Endothelial cell of umbilical vein (primary cell): ENCODE results near the gene GPANK1. TPM values are rescaled to one million over a fixed set of nuclear protein-coding genes. Genes with fewer than 3 reads are reported as not detected.

Source experiments
- BruUV-seq: library from RNA; stranded (reverse); fragments of 400-500 nt; replicated peaks from 2 replicates; lab custom pipeline; 2021; lab: Mats Ljungman, UMichigan
- CTCF ChIA-PET: fragments of 300-600, 350-600 bp; sonication (Branson Sonifier 250); formaldehyde crosslinking; loops from one replicate; lab custom pipeline; 2021; ENCODE audit warnings: antibody characterized with exemption, inconsistent platforms; lab: Charles Lee
- POLR2A ChIA-PET: fragments of 300-600, 350-600 bp; sonication (Branson Sonifier 250); formaldehyde crosslinking; loops from one replicate; lab custom pipeline; 2021; ENCODE audit warnings: antibody characterized with exemption, inconsistent platforms; lab: Charles Lee
- DNase-seq: peaks from one replicate; pipeline ENCODE4 v3.0.0-alpha.2; 2011; ENCODE audit warnings: low read depth, low spot score
- FAIRE-seq: peaks from 2 replicates; lab custom pipeline; 2011; peaks lifted over from hg19 to GRCh38; lab: Jason Lieb, UNC
- H2AFZ ChIP-seq: 2 replicates; pipeline ENCODE4 v1.6.0; 2012; ENCODE audit warnings: low read depth, low read length, control low read depth, inconsistent platforms
- H3K27ac ChIP-seq: 2 replicates; pipeline ENCODE4 v1.5.1; 2011; ENCODE audit warnings: low read depth, mild to moderate bottlenecking, control low read depth, low read length, moderate library complexity; ENCODE audit not compliant: insufficient read depth
- H3K27me3 ChIP-seq, 2 experiments: 2 replicates each; pipeline versions ENCODE4 v1.6.0 to v1.6.1; 2011; ENCODE audit warnings: low read length in 2 of 2, mixed read lengths in 1 of 2; ENCODE audit not compliant: control insufficient read depth in 2 of 2, insufficient read depth in 2 of 2
- H3K36me3 ChIP-seq, 2 experiments: 2 replicates in 1 of 2; 3 replicates in 1 of 2; pipeline ENCODE4 v1.5.1; 2011; ENCODE audit warnings: low read length in 2 of 2, mild to moderate bottlenecking in 1 of 2, moderate library complexity in 1 of 2; ENCODE audit not compliant: control insufficient read depth in 2 of 2, insufficient read depth in 2 of 2; ENCODE audit errors: extremely low read depth in 1 of 2
- H3K4me1 ChIP-seq: 3 replicates; pipeline ENCODE4 v1.5.1; 2011; ENCODE audit warnings: mild to moderate bottlenecking, low read length; ENCODE audit not compliant: control insufficient read depth, insufficient read depth; ENCODE audit errors: extremely low read depth
- H3K4me2 ChIP-seq: 2 replicates; pipeline ENCODE4 v1.6.1; 2011; ENCODE audit warnings: low read length, control low read depth, mixed read lengths; ENCODE audit not compliant: insufficient read depth
- H3K4me3 ChIP-seq, 3 experiments: fragments of 200-600 bp in 1 of 3; sonication (generic), shearing (Covaris generic) in 1 of 3; replicated peaks in 1 of 3; 2 replicates each; pipeline ENCODE4 v1.5.1; 2011 to 2016; ENCODE audit warnings: control low read depth in 3 of 3, low read length in 3 of 3, mild to moderate bottlenecking in 2 of 3, inconsistent platforms in 1 of 3, low read depth in 1 of 3, moderate library complexity in 1 of 3; ENCODE audit not compliant: insufficient read depth in 1 of 3
- H3K79me2 ChIP-seq: 2 replicates; pipeline ENCODE4 v1.6.0; 2012; ENCODE audit warnings: low read length, inconsistent platforms; ENCODE audit not compliant: control insufficient read depth, insufficient read depth
- H3K9ac ChIP-seq: replicated peaks from 2 replicates; pipeline ENCODE3; 2011; ENCODE audit warnings: low read length, control low read depth; ENCODE audit not compliant: insufficient read depth; ENCODE audit errors: extremely low read depth
- H3K9me1 ChIP-seq: replicated peaks from 3 replicates; pipeline ENCODE4 v1.6.0; 2011; ENCODE audit warnings: mild to moderate bottlenecking, low read length; ENCODE audit not compliant: control insufficient read depth, insufficient read depth; ENCODE audit errors: extremely low read depth
- H3K9me3 ChIP-seq: replicated peaks from 2 replicates; pipeline ENCODE4 v1.5.1; 2012; ENCODE audit warnings: low read length, inconsistent platforms; ENCODE audit not compliant: control insufficient read depth, insufficient read depth
- H4K20me1 ChIP-seq: replicated peaks from 2 replicates; pipeline ENCODE3; 2011; ENCODE audit warnings: mild to moderate bottlenecking, low read length; ENCODE audit not compliant: control insufficient read depth, insufficient read depth; ENCODE audit errors: extremely low read depth
- CTCF ChIP-seq, 2 donors: IDR thresholded peaks; 1 replicate in 1 of 2; 2 replicates in 1 of 2; pipeline ENCODE4 v1.5.1; 2011; ENCODE audit warnings: low read length in 2 of 2, mild to moderate bottlenecking in 2 of 2, moderate library complexity in 2 of 2, control low read depth in 1 of 2, inconsistent platforms in 1 of 2, low read depth in 1 of 2; ENCODE audit not compliant: insufficient read depth in 1 of 2; ENCODE audit errors: extremely low read depth in 1 of 2
- FOS ChIP-seq: IDR thresholded peaks from 2 replicates; pipeline ENCODE4 v1.6.1; 2011; ENCODE audit warnings: mild to moderate bottlenecking, low read length, moderate library complexity, borderline replicate concordance; ENCODE audit not compliant: insufficient read depth
- GATA2 ChIP-seq: IDR thresholded peaks from 2 replicates; pipeline ENCODE4 v1.7.0; 2011; ENCODE audit warnings: low read depth, mild to moderate bottlenecking, moderate library complexity, mixed read lengths, low read length; ENCODE audit not compliant: insufficient read length, insufficient read depth
- JUN ChIP-seq: IDR thresholded peaks from 2 replicates; pipeline ENCODE4 v1.6.1; 2011; ENCODE audit warnings: borderline replicate concordance, low read depth; ENCODE audit not compliant: insufficient read length, insufficient read depth
- POLR2AphosphoS5 ChIP-seq: IDR thresholded peaks from 2 replicates; pipeline ENCODE4 v1.6.1; 2012; ENCODE audit warnings: low read depth, mild to moderate bottlenecking, control low read depth, low read length, moderate library complexity; ENCODE audit not compliant: insufficient read depth
- dilution Hi-C: fragments of 300-500 bp; cut with MboI; formaldehyde crosslinking; loops from one replicate; pipeline ENCODE4 v1.15.0; 2019; ENCODE audit warnings: low sequenced_read_pairs; ENCODE audit not compliant: extremely low pct_ligation_motif_present
- intact Hi-C: fragments of 100-400 bp; cut with micrococcal nuclease; formaldehyde crosslinking; loops from one replicate; pipeline ENCODE4 v1.10.0; 2022
- polyA plus RNA-seq, 4 experiments: library from polyadenylated mRNA; depleted of rRNA in 3 of 4; stranded (reverse) in 3 of 4; unstranded in 1 of 4; fragments of >200 nt; gene quantifications; 2 replicates each; pipeline versions ENCODE4 v1.2.1 to v1.2.3, GENCODE V29; 2011 to 2012; ENCODE audit warnings: missing spikeins in 1 of 4
- total RNA-seq: library from RNA; stranded (reverse); gene quantifications from 2 replicates; pipeline ENCODE4 v1.2.3, GENCODE V29; 2021

Gene GPANK1
- total and polyA plus RNA-seq, 2 donors (not counting 3 experiments of a cell fraction or from before 2014, with no cell fraction given): 12.6 to 17.5 TPM

GRCh38 chr6:31706599-31706998 lies 41.8 kb upstream of the GPANK1 start, which contains the start of gene LY6G6F:
Gene LY6G6F (plus strand): TSS chr6:31706866. CDS start chr6:31706907, 41 bp downstream.
- Histone ChIP-seq H3K27ac (no peak within 1 kb of the TSS), H3K9me3 (no peaks in the 10 kb centered on the region), H3K9ac (no peak within 1 kb of the TSS), H3K36me3 (no peaks in the 10 kb centered on the region), H3K79me2 (peaks cover 11% of the 10 kb centered on the region), H3K4me2 (no peak within 1 kb of the TSS), H4K20me1 (no peaks in the 10 kb centered on the region), H3K9me1 (no peaks in the 10 kb centered on the region), H3K4me1 (peaks cover 15% of the 10 kb centered on the region), H3K27me3 (no peaks in the 10 kb centered on the region), H2AFZ (no peak within 1 kb of the TSS), H3K4me3 (no peak within 1 kb of the TSS)
- ChIA-PET CTCF (no interaction called here), POLR2A (interaction anchor here (0.6 kb wide), 1 partner anchor 24 kb away, joined by 9 read pairs; no protein-coding TSS in a partner anchor)
- no peak for TF ChIP-seq GATA2
- TF ChIP-seq FOS: no peak
- no peak for TF ChIP-seq POLR2AphosphoS5
- TF ChIP-seq JUN: no peak
- intact Hi-C loops (no loop called here), dilution Hi-C loops (no loop called here)
- no peak for FAIRE-seq
- DNase-seq: no peak
- BruUV-seq: no TSS peak

- H3K27me3 ChIP-seq: no peaks in the 10 kb centered on the region
- H2AFZ ChIP-seq: no peak overlapping the region
- FAIRE-seq: no peak
- intact Hi-C loops: no loop called here
- H3K79me2 ChIP-seq: peaks cover 18% of the 10 kb centered on the region
- dilution Hi-C loops: no loop called here
- H3K9ac ChIP-seq: no peak overlapping the region
- H3K9me1 ChIP-seq: no peaks in the 10 kb centered on the region
- no peaks in the 10 kb centered on the region for H4K20me1 ChIP-seq
- H3K9me3 ChIP-seq: no peaks in the 10 kb centered on the region
- ChIA-PET CTCF (no interaction called here), POLR2A (interaction anchor here (0.6 kb wide), 2 partner anchors 24 to 253 kb away, joined by 4 to 9 read pairs; partner anchors contain the start of gene SKIC2)
- H3K27ac ChIP-seq: no peak overlapping the region
- no TSS peak for BruUV-seq
- no peaks in the 10 kb centered on the region for H3K36me3 ChIP-seq
- no peak overlapping the region for H3K4me2 ChIP-seq
- peaks cover 15% of the 10 kb centered on the region for H3K4me1 ChIP-seq
- no peak for TF ChIP-seq FOS
- no peak for TF ChIP-seq CTCF (IDR thresholded peaks at IDR 0.05; ENCODE audit: extremely low read depth in 1 of 2, insufficient read depth in 1 of 2, low read depth in 1 of 2, low read length in 2 of 2)
- TF ChIP-seq JUN: no peak
- no peak for TF ChIP-seq POLR2AphosphoS5
- no peak overlapping the region for H3K4me3 ChIP-seq
- no peak for DNase-seq
Observed at GRCh38 chr6:31705931-31706330, 41.1 kb upstream of the GPANK1 start.
